Kidney tubule cell (primary cell): ENCODE results near the gene CD96.

Experiments used
- DNase-seq: peaks from one replicate; pipeline ENCODE4 v3.0.0-alpha.2; 2018; ENCODE audit warnings: low spot score

Gene CD96

GRCh38 chr3:111676211-111677006 lies 134.4 kb downstream of the CD96 start:
- DNase-seq, result peak; percentile 94

- DNase-seq, result no peak
Measured at GRCh38 chr3:111677007-111677392, 135.0 kb downstream of the CD96 start.

- no peak for DNase-seq
Measured at GRCh38 chr3:111681661-111682426, 139.8 kb downstream of the CD96 start.

GRCh38 chr3:111684640-111685039 lies 142.6 kb downstream of the CD96 start:
- no peak for DNase-seq

GRCh38 chr3:111688190-111688800 lies 146.3 kb downstream of the CD96 start:
- no peak for DNase-seq

GRCh38 chr3:111690242-111690641 lies 148.2 kb downstream of the CD96 start:
- peak; percentile 82 for DNase-seq

- DNase-seq, result peak; percentile 56
Measured at GRCh38 chr3:111691293-111691909, 149.4 kb downstream of the CD96 start.

GRCh38 chr3:111692593-111693552 lies 150.9 kb downstream of the CD96 start:
- no peak for DNase-seq

GRCh38 chr3:111694471-111694870 lies 152.5 kb downstream of the CD96 start:
- DNase-seq, result peak; percentile 53

GRCh38 chr3:111695636-111696117 lies 153.7 kb downstream of the CD96 start:
- DNase-seq, result peak; percentile 84

GRCh38 chr3:111700054-111700453 lies 158.1 kb downstream of the CD96 start:
- no peak for DNase-seq

GRCh38 chr3:111701292-111701906 lies 159.4 kb downstream of the CD96 start:
- DNase-seq, result no peak
